Measurements from ENCODE around the gene CHAF1B. TPM values are rescaled to one million over a fixed set of nuclear protein-coding genes. Genes with fewer than 3 reads are reported as not detected.
"Not testable (repeated sequence)": the region's sequence is repeated elsewhere in the genome, so short reads cannot be mapped to it uniquely, and the experiment has no call there.

Gene CHAF1B
- total RNA-seq, 1 experiment from 2014 or later: 7.7 TPM

DNA sequence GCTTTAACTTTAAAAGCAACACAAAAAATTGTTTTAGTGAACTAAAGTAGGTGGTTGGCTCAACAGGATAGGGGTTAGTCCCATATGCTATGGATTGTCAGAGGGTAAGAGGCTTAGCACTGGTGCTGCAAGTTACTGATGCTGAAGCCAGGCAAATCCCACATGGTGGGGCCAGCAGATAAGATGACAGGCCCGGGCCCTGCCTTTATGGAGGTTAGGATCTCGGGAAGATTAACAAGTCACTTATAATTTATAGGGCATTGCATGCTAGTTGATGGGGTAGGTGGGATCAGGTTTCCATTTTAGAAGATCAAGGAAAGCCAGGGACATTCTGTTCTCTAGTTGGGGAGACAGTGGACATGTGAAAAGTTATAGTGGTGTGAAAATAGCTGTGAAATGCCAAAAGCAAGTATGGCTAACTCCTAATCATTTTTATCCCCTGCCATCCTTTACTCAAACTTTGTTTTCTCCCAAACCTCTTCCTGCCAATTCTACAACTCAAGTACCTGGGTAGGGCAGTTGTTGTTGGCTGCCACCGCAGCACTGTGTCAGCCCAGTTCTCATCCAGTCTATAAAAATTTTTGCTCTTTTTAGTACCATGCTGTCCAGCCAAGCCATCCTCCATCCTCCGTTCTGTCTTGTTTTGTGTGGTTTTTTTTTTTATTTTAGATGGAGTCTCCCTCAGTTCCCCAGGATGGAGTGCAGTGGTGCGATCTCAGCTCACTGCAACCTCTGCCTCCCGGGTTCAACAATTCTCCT is 10.3 kb downstream of the CHAF1B start:
- intact Hi-C loops (cut with micrococcal nuclease): no loop called here
- DNase-seq (ENCODE audit: unreplicated experiment): no peak
- no peak overlapping the region for H3K27ac Mint-ChIP-seq (ENCODE audit: low read depth, unreplicated experiment)
- CTCF ChIA-PET: interaction anchor here (1.1 kb wide), 1 partner anchor 34 kb away, joined by 3 read pairs; no protein-coding TSS in a partner anchor
- no TSS peak for BruUV-seq (replicated peaks)
- no peaks in the 10 kb centered on the region for H3K27me3 Mint-ChIP-seq (ENCODE audit: insufficient read depth, unreplicated experiment)
- TF ChIP-seq, protein P1, sequence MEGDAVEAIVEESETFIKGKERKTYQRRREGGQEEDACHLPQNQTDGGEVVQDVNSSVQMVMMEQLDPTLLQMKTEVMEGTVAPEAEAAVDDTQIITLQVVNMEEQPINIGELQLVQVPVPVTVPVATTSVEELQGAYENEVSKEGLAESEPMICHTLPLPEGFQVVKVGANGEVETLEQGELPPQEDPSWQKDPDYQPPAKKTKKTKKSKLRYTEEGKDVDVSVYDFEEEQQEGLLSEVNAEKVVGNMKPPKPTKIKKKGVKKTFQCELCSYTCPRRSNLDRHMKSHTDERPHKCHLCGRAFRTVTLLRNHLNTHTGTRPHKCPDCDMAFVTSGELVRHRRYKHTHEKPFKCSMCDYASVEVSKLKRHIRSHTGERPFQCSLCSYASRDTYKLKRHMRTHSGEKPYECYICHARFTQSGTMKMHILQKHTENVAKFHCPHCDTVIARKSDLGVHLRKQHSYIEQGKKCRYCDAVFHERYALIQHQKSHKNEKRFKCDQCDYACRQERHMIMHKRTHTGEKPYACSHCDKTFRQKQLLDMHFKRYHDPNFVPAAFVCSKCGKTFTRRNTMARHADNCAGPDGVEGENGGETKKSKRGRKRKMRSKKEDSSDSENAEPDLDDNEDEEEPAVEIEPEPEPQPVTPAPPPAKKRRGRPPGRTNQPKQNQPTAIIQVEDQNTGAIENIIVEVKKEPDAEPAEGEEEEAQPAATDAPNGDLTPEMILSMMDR (IDR thresholded peaks at IDR 0.05; ENCODE audit: unreplicated experiment): no peak
- H3K4me3 Mint-ChIP-seq (ENCODE audit: unreplicated experiment): no peak overlapping the region
- POLR2A ChIA-PET: no interaction called here
- no peaks in the 10 kb centered on the region for H3K4me1 Mint-ChIP-seq (ENCODE audit: insufficient read depth, unreplicated experiment)
- peaks cover 42% of the 10 kb centered on the region for H3K36me3 Mint-ChIP-seq (ENCODE audit: insufficient read depth, unreplicated experiment)
- H3K9me3 Mint-ChIP-seq (ENCODE audit: unreplicated experiment): no peaks in the 10 kb centered on the region

DNA sequence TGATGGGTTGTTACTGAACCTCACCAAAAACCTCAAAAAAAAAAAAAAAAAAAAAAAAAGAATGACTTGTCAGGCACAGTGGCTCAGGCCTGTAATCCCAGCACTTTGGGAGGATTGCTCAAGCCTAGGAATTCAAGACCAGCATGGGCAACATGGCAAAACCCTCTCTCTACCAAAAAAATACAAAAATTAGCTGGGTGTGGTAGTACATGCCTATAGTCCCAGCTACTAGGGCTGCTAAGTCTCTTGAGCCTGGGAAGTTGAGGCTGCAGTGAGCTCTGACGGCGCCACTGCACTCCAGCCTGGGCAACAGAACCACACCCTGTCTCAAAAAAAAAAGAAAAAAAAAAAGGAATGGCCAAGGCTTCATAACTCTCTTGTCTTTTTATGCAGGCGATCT is 11.1 kb downstream of the CHAF1B start:
- intact Hi-C loops (cut with micrococcal nuclease): no loop called here
- ChIA-PET POLR2A (no interaction called here), CTCF (no interaction called here)
- Mint-ChIP-seq H3K36me3 (ENCODE audit: insufficient read depth, unreplicated experiment) (peaks cover 43% of the 10 kb centered on the region), H3K4me3 (ENCODE audit: unreplicated experiment) (no peak overlapping the region), H3K9me3 (ENCODE audit: unreplicated experiment) (no peaks in the 10 kb centered on the region), H3K4me1 (ENCODE audit: insufficient read depth, unreplicated experiment) (no peaks in the 10 kb centered on the region), H3K27ac (ENCODE audit: low read depth, unreplicated experiment) (no peak overlapping the region), H3K27me3 (ENCODE audit: insufficient read depth, unreplicated experiment) (no peaks in the 10 kb centered on the region)
- TF ChIP-seq, protein P1 (IDR thresholded peaks at IDR 0.05; ENCODE audit: unreplicated experiment): no peak
- BruUV-seq (replicated peaks): no TSS peak
- DNase-seq (ENCODE audit: unreplicated experiment): no peak

DNA sequence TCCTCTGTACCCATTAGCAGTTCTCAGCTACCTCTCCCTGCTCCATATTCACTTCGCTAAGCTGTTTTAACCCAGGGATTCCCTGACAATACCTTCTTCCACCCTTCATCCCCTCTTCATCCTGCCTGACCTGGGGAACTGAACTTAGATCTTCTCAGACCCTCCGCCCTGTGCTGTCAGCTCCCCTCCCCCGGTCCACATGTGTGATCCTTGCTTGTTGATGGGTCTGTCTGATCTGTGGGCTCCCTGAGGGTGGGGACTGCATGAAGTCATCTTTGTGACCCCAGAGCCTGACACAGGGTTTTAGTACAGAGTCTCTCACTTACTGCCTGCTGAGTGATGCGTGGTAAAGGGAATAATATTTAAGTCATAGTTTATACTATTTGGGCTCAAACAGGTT is 11.8 kb downstream of the CHAF1B start:
- H3K27me3 Mint-ChIP-seq (ENCODE audit: insufficient read depth, unreplicated experiment): no peaks in the 10 kb centered on the region
- DNase-seq (ENCODE audit: unreplicated experiment): no peak
- peaks cover 41% of the 10 kb centered on the region for H3K36me3 Mint-ChIP-seq (ENCODE audit: insufficient read depth, unreplicated experiment)
- H3K4me3 Mint-ChIP-seq (ENCODE audit: unreplicated experiment): no peak overlapping the region
- CTCF ChIA-PET: interaction anchor here (0.6 to 0.7 kb wide), 2 partner anchors 528 to 729 kb away, joined by 3 read pairs; no protein-coding TSS in a partner anchor
- no peak overlapping the region for H3K27ac Mint-ChIP-seq (ENCODE audit: low read depth, unreplicated experiment)
- no peaks in the 10 kb centered on the region for H3K4me1 Mint-ChIP-seq (ENCODE audit: insufficient read depth, unreplicated experiment)
- BruUV-seq (replicated peaks): no TSS peak
- intact Hi-C loops (cut with micrococcal nuclease): no loop called here
- POLR2A ChIA-PET: interaction anchor here (0.6 kb wide), 2 partner anchors 18 to 1138 kb away, joined by 3 read pairs; no protein-coding TSS in a partner anchor
- TF ChIP-seq, protein P1 (IDR thresholded peaks at IDR 0.05; ENCODE audit: unreplicated experiment): no peak
- no peaks in the 10 kb centered on the region for H3K9me3 Mint-ChIP-seq (ENCODE audit: unreplicated experiment)

- no peak for DNase-seq (ENCODE audit: unreplicated experiment)
- intact Hi-C loops (cut with micrococcal nuclease): no loop called here
- POLR2A ChIA-PET: interaction anchor here (0.6 kb wide), 2 partner anchors 19 to 1139 kb away, joined by 3 read pairs; no protein-coding TSS in a partner anchor
- CTCF ChIA-PET: interaction anchor here (0.6 to 1.3 kb wide), 2 partner anchors 22 to 729 kb away, joined by 3 read pairs; no protein-coding TSS in a partner anchor
- no TSS peak for BruUV-seq (replicated peaks)
- no peaks in the 10 kb centered on the region for H3K27me3 Mint-ChIP-seq (ENCODE audit: insufficient read depth, unreplicated experiment)
- no peaks in the 10 kb centered on the region for H3K4me1 Mint-ChIP-seq (ENCODE audit: insufficient read depth, unreplicated experiment)
- H3K4me3 Mint-ChIP-seq (ENCODE audit: unreplicated experiment): no peak overlapping the region
- H3K27ac Mint-ChIP-seq (ENCODE audit: low read depth, unreplicated experiment): no peak overlapping the region
- peaks cover 45% of the 10 kb centered on the region for H3K36me3 Mint-ChIP-seq (ENCODE audit: insufficient read depth, unreplicated experiment)
- H3K9me3 Mint-ChIP-seq (ENCODE audit: unreplicated experiment): no peaks in the 10 kb centered on the region
- TF ChIP-seq, protein P1 (IDR thresholded peaks at IDR 0.05; ENCODE audit: unreplicated experiment): no peak
These were observed 12.4 kb downstream of the CHAF1B start for GRCh38 chr21:36397606-36398005.

DNA sequence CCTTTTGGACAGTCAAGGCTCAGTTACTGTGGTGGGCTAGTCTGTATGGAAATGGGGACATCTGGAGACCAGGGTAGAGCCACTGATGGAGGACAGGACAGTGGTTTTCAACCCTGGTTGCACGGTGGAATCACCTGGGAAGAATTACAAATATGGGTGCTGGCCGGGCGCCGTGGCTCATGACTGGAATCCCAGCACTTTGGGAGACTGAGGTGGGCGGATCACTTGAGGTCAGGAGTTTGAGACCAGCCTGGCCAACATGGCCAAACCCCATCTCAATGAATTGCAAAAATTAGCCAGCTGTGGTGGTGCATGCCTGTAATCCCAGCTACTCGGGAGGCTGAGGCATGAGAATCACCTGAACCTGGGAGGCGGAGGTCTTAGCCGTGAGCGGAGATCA is 14.5 kb downstream of the CHAF1B start:
- H3K4me1 Mint-ChIP-seq (ENCODE audit: insufficient read depth, unreplicated experiment); BruUV-seq (replicated peaks); H3K9me3 Mint-ChIP-seq (ENCODE audit: unreplicated experiment); H3K4me3 Mint-ChIP-seq (ENCODE audit: unreplicated experiment); DNase-seq (ENCODE audit: unreplicated experiment); POLR2A ChIA-PET; H3K27ac Mint-ChIP-seq (ENCODE audit: low read depth, unreplicated experiment); CTCF ChIA-PET; H3K27me3 Mint-ChIP-seq (ENCODE audit: insufficient read depth, unreplicated experiment); intact Hi-C loops (cut with micrococcal nuclease): not testable (repeated sequence)
- peaks cover 40% of the 10 kb centered on the region for H3K36me3 Mint-ChIP-seq (ENCODE audit: insufficient read depth, unreplicated experiment)
